SK-N-MC (cell line): ENCODE measurements around the gene TSPAN3.

Experiments used
- DNase-seq: peaks from one replicate; pipeline ENCODE4 v3.0.0-alpha.2; 2011; ENCODE audit warnings: low read depth, low spot score
- H3K27ac ChIP-seq: fragments of 200-600 bp; sonication (generic); 2 replicates; pipeline ENCODE4 v1.5.1; 2016; ENCODE audit warnings: mixed run types
- H3K36me3 ChIP-seq: fragments of 200-600 bp; sonication (generic); 2 replicates; pipeline ENCODE4 v1.6.1; 2017; ENCODE audit warnings: antibody characterized with exemption, low read length, mixed read lengths; ENCODE audit not compliant: insufficient read depth
- H3K4me3 ChIP-seq: fragments of 200-600 bp; sonication (generic); 2 replicates; pipeline ENCODE4 v1.5.1; 2016
- H3K9ac ChIP-seq: fragments of 200-600 bp; sonication (generic); 2 replicates; pipeline ENCODE4 v1.8.0; 2017; ENCODE audit warnings: mixed run types, mixed read lengths; ENCODE audit not compliant: insufficient read length
- H3K9me3 ChIP-seq: fragments of 200-600 bp; sonication (generic); 2 replicates; pipeline ENCODE4 v1.6.1; 2017; ENCODE audit warnings: low read depth, mild to moderate bottlenecking, antibody characterized with exemption, low read length, moderate library complexity, mixed read lengths
- EZH2 ChIP-seq: fragments of 200-600 bp; sonication (generic); IDR thresholded peaks from one replicate; pipeline ENCODE4 v1.6.1; 2017; ENCODE audit warnings: antibody characterized with exemption
- FOXP2 ChIP-seq: optimal IDR thresholded peaks from 2 replicates; pipeline ENCODE3; 2011; ENCODE audit warnings: mild to moderate bottlenecking, moderate library complexity; ENCODE audit not compliant: insufficient read depth; ENCODE audit errors: extremely low read length, control extremely low read depth
- POLR2AphosphoS5 ChIP-seq: IDR thresholded peaks from 2 replicates; pipeline ENCODE4 v1.6.1; 2012; ENCODE audit warnings: mild to moderate bottlenecking, low read depth, low read length, borderline replicate concordance

Gene TSPAN3

GRCh38 chr15:77093436-77093835 is 22.5 kb upstream of the TSPAN3 start:
- H3K9ac ChIP-seq, result no peak overlapping the region
- H3K4me3 ChIP-seq, result no peak overlapping the region
- H3K36me3 ChIP-seq, result no peaks in the 10 kb centered on the region
- no peaks in the 10 kb centered on the region for H3K9me3 ChIP-seq
- TF ChIP-seq POLR2AphosphoS5 (no peak), FOXP2 (no peak)
- DNase-seq, result no peak
- H3K27ac ChIP-seq, result no peak overlapping the region

GRCh38 chr15:77091097-77091496 is 20.2 kb upstream of the TSPAN3 start:
- H3K9ac ChIP-seq, result no peak overlapping the region
- H3K36me3 ChIP-seq, result no peaks in the 10 kb centered on the region
- DNase-seq, result no peak
- no peak for TF ChIP-seq FOXP2
- no peak for TF ChIP-seq EZH2
- no peak for TF ChIP-seq POLR2AphosphoS5
- H3K4me3 ChIP-seq, result no peak overlapping the region
- no peaks in the 10 kb centered on the region for H3K9me3 ChIP-seq
- no peak overlapping the region for H3K27ac ChIP-seq

GRCh38 chr15:77087213-77087612 is 16.3 kb upstream of the TSPAN3 start:
- H3K27ac ChIP-seq, result no peak overlapping the region
- no peak overlapping the region for H3K4me3 ChIP-seq
- H3K9me3 ChIP-seq, result no peaks in the 10 kb centered on the region
- DNase-seq, result no peak
- no peaks in the 10 kb centered on the region for H3K36me3 ChIP-seq
- no peak overlapping the region for H3K9ac ChIP-seq
- TF ChIP-seq FOXP2 (no peak), EZH2 (no peak), POLR2AphosphoS5 (no peak)

- Histone ChIP-seq H3K27ac (no peak overlapping the region), H3K36me3 (no peaks in the 10 kb centered on the region), H3K9me3 (no peaks in the 10 kb centered on the region), H3K9ac (no peak overlapping the region), H3K4me3 (no peak overlapping the region)
- TF ChIP-seq POLR2AphosphoS5, result no peak
- no peak for TF ChIP-seq EZH2
- no peak for DNase-seq
Observed at GRCh38 chr15:77085297-77085696, 14.4 kb upstream of the TSPAN3 start.

DNA sequence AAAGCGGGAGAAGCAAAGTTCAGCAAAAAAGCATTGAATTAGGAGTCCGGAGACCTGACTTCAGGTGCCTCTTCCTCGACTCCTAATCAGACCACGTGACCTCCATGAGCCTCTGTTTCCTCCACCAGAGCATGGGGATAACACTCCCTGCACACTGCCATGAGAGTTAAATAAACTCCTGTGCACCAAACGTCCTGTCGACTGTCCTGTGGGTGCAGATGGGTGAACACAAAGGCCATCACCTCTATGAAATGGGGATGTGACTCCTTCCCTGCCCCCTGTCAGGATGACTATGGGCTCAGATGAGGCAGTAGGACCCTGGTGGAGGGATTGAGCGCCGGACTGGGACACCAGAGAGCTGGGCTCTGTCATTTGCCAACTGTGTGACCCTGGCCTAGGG is 13.5 kb upstream of the TSPAN3 start:
- Histone ChIP-seq H3K9ac (no peak overlapping the region), H3K27ac (no peak overlapping the region), H3K4me3 (no peak overlapping the region), H3K36me3 (no peaks in the 10 kb centered on the region), H3K9me3 (no peaks in the 10 kb centered on the region)
- no peak for DNase-seq
- TF ChIP-seq FOXP2 (no peak), EZH2 (no peak), POLR2AphosphoS5 (no peak)

DNA sequence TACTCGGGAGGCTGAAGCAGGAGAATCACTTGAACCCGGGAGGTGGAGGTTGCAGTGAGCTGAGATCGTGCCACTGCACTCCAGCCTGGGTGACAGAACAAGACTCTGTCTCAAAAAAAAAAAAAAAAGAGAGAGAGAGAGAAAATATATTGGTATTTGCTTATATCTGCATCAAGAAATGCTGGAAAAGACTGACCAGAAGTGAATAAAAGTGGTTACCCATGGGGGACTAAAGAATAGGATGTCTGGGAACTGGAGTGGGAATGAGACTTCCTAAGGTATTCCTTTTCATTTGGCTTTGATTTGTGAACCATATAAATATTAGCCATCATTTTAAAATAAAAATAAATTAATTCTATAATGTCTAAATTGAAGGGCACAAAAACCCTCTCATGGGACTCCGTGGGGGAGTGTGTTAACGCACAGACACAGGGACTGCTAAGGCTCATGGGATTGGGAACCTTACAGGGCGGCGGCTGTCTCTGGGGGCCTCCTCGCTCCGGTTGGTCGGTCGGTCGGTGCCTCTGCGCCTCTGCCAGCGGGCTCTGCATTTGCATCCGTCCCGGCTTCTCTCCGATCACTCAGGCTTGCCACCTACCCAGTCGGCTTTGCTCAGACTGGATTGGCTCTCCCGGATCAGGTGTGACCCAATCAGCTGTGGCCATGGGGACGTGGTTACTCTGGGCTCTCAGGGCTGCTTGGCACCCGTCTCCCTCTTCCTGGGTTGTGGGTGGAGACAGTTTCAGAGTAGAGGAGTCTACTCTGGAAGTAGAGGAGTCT is 12.7 kb upstream of the TSPAN3 start:
- H3K9me3 ChIP-seq, result no peaks in the 10 kb centered on the region
- H3K9ac ChIP-seq, result no peak overlapping the region
- no peaks in the 10 kb centered on the region for H3K36me3 ChIP-seq
- TF ChIP-seq FOXP2, result no peak
- peak; percentile 27; the same call in 1 of the 2 replicates for TF ChIP-seq POLR2AphosphoS5
- no peak overlapping the region for H3K27ac ChIP-seq
- no peak for DNase-seq
- H3K4me3 ChIP-seq, result peak overlapping the region; percentile 68

GRCh38 chr15:77081971-77082370 is 11.1 kb upstream of the TSPAN3 start:
- Histone ChIP-seq H3K36me3 (no peaks in the 10 kb centered on the region), H3K4me3 (no peak overlapping the region), H3K9me3 (no peaks in the 10 kb centered on the region), H3K27ac (no peak overlapping the region), H3K9ac (no peak overlapping the region)
- DNase-seq, result no peak
- no peak for TF ChIP-seq EZH2
- no peak for TF ChIP-seq POLR2AphosphoS5
- TF ChIP-seq FOXP2, result no peak

GRCh38 chr15:77076323-77076915 is 5.5 kb upstream of the TSPAN3 start:
- Histone ChIP-seq H3K4me3 (no peak overlapping the region), H3K36me3 (no peaks in the 10 kb centered on the region), H3K9me3 (no peaks in the 10 kb centered on the region), H3K9ac (no peak overlapping the region), H3K27ac (no peak overlapping the region)
- no peak for TF ChIP-seq POLR2AphosphoS5
- no peak for TF ChIP-seq FOXP2
- no peak for TF ChIP-seq EZH2
- no peak for DNase-seq
